HG02798 (cell line): ENCODE results near the gene MRPL55.

Experiments
- ATAC-seq: cut with Tn5 transposase; IDR thresholded peaks from one replicate; pipeline ENCODE4 v1.9.1; 2021; ENCODE audit warnings: mild to moderate bottlenecking; ENCODE audit not compliant: unreplicated experiment, poor library complexity

Gene MRPL55

DNA sequence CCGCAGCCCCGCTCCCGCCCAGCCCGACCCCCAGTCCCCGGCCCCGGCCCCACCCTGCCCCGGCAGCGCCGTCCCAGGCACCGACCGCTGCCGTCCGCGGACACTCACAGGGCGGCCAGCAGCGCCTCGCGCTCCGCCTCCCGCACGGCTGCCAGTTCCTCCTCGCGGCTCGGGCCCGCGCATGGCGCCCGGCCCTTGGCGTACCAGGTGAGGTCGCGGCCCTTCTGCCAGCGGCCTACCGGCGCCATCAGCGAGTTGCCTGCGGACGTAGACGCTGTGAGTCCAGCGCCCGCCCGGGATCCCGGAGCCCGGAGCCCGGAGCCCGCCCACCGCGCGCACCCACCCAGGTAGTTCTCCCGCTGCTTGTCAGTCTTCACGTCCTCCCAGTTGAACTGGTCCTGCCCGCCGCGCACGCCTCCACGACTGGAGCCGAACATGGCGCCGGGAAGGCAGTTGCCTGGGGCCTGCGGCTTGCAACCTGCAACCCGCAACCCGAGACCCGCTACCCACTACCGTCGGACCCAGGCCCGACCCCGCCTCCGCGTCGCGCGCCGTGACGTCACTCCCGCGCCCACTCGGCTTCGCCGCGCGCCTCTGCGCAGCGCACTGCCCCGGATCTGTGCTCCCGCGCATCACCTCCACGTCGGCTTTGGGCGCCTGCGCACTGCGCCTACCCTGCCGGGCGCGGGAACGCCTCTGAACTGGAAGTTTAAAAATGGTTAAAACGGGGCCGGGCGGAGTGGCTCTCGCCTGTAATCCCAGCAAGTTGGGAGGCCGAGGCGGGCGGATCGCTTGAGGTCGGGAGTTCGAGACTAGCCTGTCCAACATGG, 6.1 kb downstream of the MRPL55 start, which contains the start of gene C1orf35:
TSS of gene C1orf35 (minus strand) at position 535 of the 830 bp plus-strand sequence. CDS start at position 437, 98 bp downstream.
- ATAC-seq, result peak; percentile 86

GRCh38 chr1:228101994-228102790, 6.9 kb downstream of the MRPL55 start:
- peak; percentile 15 for ATAC-seq

DNA sequence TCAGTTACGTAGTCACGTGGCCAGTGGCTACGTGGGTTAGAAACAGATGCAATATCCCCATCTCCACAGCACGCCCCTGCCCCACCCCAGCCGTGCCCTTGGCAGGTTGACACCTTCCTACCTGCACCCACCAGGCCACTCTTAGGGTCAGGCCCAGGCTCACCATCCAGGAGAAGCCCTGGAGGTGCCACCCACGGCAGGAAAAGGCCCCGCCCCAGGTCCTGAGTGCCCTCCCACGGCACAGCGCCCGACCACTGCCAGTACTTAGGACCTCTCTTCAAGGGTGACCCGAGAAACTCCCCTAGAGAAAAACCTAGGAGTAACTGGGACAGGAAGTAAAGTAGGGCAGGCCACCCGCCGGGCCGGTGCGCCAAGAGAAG, 7.5 kb downstream of the MRPL55 start:
- no peak for ATAC-seq

GRCh38 chr1:228100822-228101613, 8.1 kb downstream of the MRPL55 start:
- ATAC-seq, result no peak

GRCh38 chr1:228099331-228099732, 9.8 kb downstream of the MRPL55 start:
- ATAC-seq, result no peak

- ATAC-seq, result no peak
Measured at GRCh38 chr1:228098323-228098931, 10.7 kb downstream of the MRPL55 start.

DNA sequence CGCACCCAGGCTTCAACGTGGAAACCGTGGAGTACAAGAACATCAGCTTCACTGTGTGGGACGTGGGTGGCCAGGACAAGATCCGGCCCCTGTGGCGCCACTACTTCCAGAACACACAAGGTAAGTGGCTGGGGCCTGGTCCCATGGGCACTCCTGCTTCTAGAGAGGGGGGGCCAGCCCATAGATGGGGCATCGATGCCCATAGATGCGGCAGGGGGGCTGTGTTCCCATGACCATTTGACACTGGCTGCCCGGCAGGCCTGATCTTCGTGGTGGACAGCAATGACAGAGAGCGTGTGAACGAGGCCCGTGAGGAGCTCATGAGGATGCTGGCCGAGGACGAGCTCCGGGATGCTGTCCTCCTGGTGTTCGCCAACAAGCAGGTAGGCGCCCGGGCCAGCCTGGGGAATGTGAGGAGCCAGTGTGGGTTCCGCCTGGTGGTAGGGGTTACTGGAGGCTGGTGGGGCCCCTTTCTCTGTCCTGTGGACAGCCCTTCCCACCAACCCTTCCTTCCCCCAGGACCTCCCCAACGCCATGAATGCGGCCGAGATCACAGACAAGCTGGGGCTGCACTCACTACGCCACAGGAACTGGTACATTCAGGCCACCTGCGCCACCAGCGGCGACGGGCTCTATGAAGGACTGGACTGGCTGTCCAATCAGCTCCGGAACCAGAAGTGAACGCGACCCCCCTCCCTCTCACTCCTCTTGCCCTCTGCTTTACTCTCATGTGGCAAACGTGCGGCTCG, 11.6 kb downstream of the MRPL55 start:
- no peak for ATAC-seq

DNA sequence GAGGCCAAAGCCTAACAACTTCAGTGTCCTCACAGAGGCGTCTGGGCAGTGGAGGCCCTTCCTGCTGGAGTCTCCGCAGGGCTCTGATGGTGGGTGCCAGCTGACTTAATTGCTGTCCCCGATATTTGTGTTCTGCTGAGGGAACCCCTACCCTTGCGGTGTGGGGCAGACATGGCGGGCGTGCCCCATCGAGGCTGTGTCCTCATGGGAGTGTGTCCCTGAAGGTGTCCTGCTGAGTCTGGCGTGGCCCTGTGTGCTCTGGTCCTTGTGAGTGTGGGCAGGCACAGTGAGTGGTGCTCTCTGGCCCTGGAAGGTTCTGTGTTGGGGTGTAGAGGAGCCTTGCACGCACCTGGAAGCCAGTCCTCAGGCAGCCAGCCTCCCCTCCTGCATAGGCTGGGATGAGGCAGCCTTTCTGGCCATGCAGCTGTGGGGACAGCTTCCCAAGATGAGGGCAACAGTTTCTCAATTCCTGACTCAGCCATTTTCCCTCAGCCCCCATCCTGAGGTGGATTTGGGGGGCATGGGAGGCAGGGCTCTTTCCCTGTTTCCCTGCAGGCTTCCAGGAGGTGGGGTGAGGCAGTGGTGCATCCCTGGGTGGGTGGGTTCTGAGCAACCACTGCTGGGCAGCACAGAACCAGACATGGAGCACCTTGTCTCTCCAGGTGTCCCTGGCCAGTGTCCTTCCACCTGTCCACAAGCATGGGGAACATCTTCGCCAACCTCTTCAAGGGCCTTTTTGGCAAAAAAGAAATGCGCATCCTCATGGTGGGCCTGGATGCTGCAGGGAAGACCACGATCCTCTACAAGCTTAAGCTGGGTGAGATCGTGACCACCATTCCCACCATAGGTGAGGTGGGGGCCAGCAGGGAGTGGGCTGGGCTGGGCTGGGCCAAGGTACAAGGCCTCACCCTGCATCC, 12.4 kb downstream of the MRPL55 start:
- ATAC-seq, result no peak

DNA sequence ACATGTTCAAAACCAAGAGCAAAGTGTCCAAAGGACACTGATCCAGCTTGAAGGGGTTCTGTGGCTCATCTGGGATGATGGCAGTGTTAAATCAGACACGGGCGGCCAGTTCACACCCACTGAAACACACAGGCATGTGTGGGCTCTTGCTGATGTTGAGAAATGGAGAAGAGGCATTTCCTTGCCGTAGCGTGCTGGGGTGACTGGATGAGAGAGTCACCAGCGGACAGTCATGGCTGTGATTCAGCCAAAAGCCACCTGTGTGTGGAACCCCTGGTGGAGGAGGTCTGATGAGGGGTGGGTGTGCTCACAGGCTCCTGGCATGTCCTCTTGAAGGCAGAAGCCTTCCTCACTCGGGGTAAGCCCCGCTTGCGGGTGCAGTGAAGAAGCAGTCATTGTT, 13.2 kb downstream of the MRPL55 start:
- ATAC-seq, result no peak

DNA sequence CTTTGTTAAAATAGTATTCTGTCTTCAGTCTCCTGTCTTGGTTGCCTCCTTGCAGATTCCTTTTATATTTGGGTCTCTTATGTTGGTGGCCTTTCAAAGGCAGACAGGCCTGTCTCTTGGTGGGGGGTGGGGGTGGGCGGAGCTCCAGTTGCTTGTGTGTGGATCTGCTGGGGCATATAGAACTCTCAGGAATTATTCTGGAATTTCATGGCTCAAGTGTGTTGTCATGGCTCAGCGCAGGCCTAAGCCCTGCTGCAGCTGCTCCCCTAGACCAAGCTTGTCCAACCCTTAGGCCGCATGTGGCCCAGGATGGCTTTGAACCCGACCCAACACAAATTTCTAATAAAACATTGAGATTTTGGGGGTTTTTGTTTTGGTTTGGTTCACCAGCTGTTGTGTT, 13.9 kb downstream of the MRPL55 start:
- no peak for ATAC-seq

- no peak for ATAC-seq
Measured at GRCh38 chr1:228094432-228095016, 14.6 kb downstream of the MRPL55 start.

- ATAC-seq, result no peak
Measured at GRCh38 chr1:228093050-228093906, 15.8 kb downstream of the MRPL55 start.

DNA sequence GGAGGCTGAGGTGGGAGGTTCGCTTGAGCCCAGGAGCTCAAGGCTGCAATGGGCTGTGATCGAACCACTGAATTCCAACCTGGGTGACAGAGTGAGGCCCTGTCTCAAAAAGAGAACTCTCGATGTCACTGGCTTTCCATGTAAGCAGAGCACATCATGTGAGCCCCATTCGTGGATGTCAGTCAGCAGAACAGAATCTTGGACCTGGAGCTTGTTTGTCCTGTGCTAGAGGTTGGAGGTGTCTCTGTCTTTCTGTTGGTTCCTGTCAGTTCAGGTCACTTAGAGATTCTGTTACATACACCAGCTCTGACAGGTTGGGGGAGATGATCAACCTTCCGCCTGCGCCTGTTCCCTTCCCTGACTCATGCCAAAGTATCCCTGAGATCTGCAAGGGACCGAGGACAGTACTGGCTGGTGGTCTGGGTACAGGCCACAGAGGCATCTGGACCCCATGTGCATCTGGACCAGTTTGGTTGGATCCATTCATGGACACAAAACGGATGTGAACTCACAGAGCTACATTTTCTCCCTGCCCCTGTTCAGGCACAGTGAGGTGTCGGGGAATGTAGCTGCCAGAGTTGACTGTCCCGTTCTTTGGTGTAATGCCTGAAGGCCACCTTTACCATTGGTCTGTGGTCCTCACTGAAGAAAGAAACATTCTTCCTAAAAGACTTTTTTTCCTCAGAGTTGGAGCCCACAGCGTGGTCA, 16.6 kb downstream of the MRPL55 start:
- no peak for ATAC-seq

- ATAC-seq, result no peak
Measured at GRCh38 chr1:228091084-228091483, 18.0 kb downstream of the MRPL55 start.

- peak; percentile 53 for ATAC-seq
Measured at GRCh38 chr1:228090613-228091081, 18.5 kb downstream of the MRPL55 start.
